Stimulated activated CD4-positive, alpha-beta T cell treated with anti-CD3 and anti-CD28 coated beads, Interleukin-4, amount 100 ng/mL, for 1 hour (primary cell): ENCODE data around the gene APOBR.
"Not testable (repeated sequence)": the region's sequence is repeated elsewhere in the genome, so short reads cannot be mapped to it uniquely, and the experiment has no call there.

Experiments
- DNase-seq: peaks from one replicate; pipeline ENCODE4 v3.0.0-alpha.2; 2020

APOBR gene

DNA sequence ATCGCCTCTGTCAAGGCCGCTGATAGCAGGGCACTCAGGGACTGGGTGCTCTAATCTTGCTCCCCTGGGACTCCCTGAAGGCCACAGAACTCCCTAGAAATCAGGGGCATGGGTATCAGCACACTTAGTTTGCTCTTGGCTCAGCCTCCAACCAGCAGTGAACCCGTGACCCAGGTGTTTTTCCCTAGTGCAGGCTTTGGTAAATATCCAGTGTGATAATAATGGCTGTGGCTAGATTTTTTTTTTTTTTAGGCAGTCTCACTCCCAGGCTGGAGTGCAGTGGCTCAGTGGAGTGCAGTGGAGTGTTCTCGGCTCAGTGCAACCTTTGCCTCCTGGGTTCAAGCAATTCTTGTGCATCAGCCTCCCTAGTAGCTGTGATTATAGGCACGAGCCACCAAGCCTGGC, 34.0 kb downstream of the APOBR start:
- no peak for DNase-seq

GRCh38 chr16:28529124-28529523, 34.7 kb downstream of the APOBR start:
- no peak for DNase-seq

- no peak for DNase-seq
Measured at GRCh38 chr16:28531777-28532744, 37.6 kb downstream of the APOBR start.

- no peak for DNase-seq
Measured at GRCh38 chr16:28532940-28533647, 38.7 kb downstream of the APOBR start.

DNA sequence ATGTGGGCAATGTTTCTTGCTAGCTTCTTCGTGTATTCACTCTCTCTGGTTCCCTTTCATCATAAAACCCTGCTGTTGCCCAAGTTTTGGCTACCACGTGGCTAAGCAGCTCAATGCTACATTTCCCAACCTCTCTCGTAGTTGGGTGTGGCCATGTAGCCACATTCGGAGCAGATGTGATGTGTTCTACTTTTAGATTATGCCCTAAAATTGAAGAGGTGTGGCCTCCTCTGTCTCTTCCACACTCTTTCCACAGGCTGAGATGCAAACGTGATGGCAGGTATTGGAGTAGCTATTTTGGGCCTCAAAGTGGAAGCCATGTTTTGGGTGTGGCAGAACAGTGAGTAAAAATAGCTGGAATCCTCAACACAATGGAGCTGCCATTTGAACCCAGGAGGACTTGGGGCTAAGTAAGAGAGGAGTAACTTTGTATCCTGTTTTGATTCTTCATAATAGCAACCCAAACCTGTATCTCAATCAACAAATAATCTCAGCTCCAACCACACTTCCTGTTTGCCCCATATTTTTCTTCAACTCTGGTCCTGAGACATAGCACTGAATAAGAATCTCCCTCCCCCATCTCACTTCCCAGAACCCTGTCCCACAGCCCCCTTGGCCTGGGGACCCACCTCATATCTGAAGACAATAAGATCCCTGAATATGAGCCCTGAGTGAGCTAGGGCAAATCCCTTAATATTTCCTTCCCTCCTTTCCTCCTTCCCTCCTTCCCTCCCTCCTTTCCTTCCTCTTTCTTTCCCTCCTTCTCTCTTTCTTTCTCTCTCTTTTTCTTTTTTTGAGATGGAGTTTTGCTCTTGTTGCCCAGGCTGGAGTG, 40.3 kb downstream of the APOBR start:
- DNase-seq = no peak

- DNase-seq = no peak
Measured at GRCh38 chr16:28537076-28537475, 42.6 kb downstream of the APOBR start.

DNA sequence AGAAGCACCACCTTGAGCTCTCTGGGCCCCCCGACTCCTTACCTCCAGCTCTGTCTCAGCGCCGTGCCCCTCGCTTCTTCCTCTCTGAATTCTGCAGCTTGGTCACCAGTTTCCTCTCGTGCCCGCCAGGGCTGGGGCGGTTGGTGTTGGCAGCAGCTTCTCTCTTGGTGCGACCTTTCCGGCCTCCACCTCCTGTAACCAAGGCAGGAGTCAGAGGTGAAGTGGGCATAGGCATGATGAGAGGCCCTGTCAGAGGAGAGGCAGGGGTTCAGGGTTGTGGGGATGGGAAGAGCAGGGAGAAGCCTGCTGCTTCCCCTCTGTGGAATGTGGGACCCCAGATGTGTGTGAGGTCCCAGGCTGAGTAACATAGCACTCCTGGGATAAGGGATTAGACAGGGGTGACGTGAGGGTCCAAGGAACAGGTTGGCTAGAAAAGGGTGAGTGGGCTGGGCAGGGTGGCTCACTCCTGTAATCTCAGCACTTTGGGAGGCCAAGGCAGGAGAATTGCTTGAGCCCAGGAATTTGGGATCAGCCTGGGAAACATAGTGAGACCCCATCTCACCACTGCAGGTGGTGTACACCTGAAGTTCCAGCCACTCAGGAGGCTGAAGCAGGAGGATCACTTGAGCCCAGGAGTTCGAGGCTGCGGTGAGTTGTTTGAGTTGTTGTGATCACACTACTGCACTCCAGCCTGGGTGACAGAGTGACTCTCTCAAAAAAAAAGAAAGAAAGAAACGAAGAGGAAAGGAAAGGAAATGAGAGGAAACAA, 43.7 kb downstream of the APOBR start:
- DNase-seq = no peak

DNA sequence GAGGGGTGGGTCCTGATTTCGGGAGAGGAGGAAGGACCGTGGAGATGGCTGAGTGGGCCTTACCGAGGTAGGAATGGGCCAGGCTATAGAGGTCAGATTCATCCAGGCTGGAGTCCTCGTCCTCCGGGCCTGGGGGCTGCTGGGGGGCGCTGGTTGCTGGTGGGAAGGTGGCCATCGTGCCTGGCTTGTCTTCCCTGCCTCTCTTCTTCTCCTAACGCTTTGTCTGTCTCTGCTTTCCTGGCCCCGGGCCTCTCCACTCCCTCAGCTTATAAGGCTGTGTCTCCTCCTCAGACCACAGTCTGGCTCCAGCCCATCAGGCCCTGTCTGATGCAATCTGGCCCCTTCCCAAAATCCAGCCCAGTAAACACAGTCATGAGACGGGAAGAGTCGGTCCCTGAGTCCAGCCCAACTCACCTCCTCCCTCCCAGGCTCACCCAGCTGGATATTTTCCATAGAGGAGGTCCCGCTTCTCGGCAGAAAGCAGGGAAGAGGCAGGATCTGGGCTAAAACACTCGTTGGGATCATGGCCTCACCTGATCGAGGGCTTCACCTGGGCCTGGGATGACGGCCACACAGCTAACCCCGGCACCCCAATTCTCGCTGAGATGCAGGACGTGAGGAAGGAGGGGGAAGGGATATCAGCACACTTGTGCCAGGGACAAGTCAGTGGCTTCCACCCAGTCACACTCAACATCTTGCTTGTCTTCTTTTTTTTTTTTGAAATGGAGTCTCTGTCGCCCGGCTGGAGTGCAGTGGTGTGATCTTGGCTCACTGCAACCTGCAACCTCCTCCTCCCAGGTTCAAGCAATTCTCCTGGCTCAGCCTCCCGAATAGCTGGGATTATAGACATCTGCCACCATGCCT, 44.5 kb downstream of the APOBR start, which contains the start of gene NUPR1:
TSS of gene NUPR1 (minus strand) at position 242 of the 864 bp plus-strand sequence. CDS start at position 175, 67 bp downstream.
- no peak for DNase-seq

- DNase-seq = no peak
Measured at GRCh38 chr16:28540346-28540745, 45.9 kb downstream of the APOBR start.

DNA sequence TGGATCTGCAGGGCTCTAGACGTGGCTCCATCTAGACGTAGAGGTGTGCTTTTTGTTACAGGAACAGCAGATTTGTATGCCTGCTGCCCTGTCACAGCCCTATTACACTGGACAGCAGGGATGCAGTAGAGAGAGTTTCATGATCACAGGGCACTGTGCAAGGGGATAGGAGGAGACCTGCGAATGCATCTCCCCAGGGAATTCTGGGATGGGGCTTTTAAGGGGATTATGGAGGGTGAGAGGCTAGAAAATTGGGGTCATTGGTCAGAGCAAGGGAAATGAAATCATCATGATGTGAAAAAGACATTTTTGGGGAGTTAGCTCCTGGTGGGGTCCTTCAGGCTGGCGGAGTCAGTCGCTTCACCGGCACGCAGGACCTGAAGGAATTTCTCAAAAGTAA, 48.2 kb downstream of the APOBR start:
- DNase-seq = no peak

- DNase-seq = no peak
Measured at GRCh38 chr16:28543072-28543471, 48.6 kb downstream of the APOBR start.

DNA sequence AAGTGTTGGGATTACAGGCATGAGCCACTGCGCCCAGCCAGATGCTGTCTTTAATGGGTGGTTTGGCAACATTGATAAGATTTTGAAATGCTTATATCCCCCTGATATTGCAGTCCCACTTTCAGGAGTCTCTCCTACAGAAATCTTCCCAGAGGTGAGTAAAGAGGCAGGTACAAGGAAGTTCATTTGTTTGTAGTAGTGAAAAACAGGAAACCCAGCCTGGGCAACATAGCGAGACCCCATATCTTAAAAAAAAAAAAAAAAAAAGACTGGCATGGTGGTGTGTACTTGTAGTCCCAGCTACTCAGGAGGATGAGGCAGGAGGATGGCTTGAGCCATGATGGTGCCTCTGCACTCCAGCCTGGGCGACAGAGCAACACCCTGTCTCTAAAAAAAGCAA, 50.6 kb downstream of the APOBR start:
- DNase-seq = no peak

DNA sequence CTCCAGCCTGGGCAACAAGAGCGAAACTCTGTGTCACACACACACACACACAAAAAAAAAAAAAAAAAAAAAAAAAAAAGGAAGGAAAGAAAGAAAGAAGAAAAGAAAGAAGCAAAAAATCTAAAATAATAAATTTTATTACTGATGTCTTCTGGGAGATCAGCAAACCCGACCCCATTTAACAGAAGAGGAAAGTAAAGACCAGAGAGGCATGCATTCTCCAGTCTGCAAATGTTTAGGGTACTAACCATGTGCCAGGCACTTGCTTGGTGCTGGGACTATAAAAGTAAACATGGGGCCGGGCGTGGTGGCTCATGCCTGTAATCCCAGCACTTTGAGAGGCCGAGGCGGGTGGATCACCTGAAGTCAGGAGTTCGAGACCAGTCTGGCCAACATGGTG, 51.5 kb downstream of the APOBR start:
- not testable (repeated sequence) for DNase-seq

GRCh38 chr16:28546626-28547025, 52.2 kb downstream of the APOBR start:
- DNase-seq = no peak

DNA sequence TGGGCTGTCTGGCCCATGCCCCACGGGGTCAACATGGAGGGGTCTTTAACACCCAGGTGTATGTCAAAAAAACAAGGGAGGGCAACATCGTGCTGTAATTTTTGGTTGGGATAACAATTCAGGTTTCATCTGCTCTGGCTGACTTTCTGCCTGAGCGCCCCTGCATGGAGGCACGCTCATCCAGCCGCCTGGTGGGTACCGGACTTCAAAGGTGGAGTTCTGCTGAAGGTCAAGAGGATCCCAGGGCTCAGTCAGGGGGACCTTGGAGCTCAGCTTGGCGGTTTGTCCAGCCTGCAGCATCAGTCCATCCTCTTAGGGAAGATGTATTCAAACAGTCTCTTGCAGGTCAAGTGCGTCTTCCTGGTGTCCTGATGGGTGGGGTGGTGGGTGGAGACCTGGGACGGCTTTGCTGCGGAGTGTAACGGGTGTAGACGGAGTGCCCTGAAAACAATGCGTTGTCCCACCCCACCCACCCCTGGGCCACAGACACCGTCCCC, 53.9 kb downstream of the APOBR start:
- no peak for DNase-seq
